ENCODE measurements around the gene SCAMP3. TPM values are rescaled to one million over a fixed set of nuclear protein-coding genes. Genes with fewer than 3 reads are reported as not detected.

Gene SCAMP3
- 100 to 1,000 TPM; 136 to 138 TPM for total RNA-seq

DNA sequence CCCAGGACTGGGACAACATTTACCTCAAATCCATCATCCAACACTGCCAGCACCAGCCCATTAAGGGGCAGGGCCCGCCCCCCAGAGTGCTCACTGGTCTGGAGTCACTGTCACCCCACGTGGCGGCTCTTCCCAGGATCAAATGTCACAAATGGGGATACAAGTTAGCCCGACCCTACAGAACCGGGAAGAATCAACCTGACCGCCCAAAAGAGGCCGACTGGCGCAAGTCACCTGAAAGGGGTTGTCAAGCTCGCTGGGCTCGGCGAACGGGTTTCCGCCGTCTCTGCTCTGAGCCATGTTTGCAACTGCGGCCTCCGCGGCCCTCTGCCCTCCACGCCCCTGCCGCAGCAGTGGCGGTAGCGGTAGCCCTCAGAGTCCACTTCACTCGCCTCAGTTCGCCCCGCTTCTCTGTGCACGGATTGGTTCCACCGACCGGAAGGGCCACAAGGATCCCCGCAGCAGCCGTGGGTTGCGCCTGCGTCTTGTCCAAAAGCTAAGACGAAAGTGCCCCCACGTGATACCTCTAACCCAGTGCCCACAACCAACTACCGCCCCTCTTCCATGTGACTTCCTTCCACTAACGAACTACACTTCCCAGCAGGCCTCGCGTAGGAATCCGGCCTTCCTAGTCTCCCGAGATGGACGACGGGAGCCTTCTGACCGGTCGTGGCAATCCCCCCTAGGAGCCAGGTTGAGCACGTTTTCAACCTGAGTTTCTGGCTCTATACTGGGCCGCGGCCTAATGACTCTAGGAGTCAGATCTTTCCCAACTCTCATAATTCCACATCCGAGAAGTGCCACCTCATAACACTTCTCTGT, at the start of gene SCAMP3:
Gene SCAMP3, minus strand, starts transcription at position 509 of the 822 bp plus-strand sequence. Its CDS starts 209 bp downstream, at position 300.
- ChIA-PET POLR2A (interaction anchor here (0.6 to 1.7 kb wide), 7 partner anchors 11 to 68 kb away, joined by 3 to 20 read pairs (median 4); partner anchors contain the start of gene CLK2), CTCF (interaction anchor here (1.8 to 4.4 kb wide), 3 partner anchors 11 to 62 kb away, joined by 6 to 51 read pairs (median 6); partner anchors contain the start of gene HCN3)

DNA sequence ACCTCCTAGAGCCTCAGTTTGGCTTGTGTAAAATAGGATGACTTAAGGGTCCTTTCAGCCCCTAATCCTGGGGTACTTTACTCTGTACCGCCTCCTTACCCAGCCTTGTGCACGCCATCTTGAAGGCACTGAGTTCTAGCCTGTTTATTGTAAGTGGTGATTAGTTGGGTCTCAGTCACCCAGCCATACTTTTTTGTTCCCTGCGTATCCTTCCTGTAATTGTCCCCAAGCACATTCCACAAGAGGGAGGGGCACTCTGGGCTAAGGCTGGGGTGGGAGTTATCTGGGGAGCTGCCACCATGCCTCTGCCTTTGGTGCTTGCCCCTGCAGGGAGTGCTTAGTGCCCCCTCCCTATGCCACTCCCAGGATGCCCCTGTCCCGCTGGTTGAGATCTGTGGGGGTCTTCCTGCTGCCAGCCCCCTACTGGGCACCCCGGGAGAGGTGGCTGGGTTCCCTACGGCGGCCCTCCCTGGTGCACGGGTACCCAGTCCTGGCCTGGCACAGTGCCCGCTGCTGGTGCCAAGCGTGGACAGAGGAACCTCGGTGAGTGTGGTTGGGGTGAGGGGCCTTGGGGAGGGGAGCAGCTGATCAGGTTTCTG, 47.4 kb upstream of the SCAMP3 start:
- ChIA-PET POLR2A (interaction anchor here (0.9 to 1.3 kb wide), 2 partner anchors 8 to 11 kb away, joined by 3 to 4 read pairs; partner anchors contain the start of genes PKLR and RUSC1), CTCF (interaction anchor here (0.6 to 1.6 kb wide), 2 partner anchors 36 to 59 kb away, joined by 3 to 6 read pairs; no protein-coding TSS in a partner anchor)

DNA sequence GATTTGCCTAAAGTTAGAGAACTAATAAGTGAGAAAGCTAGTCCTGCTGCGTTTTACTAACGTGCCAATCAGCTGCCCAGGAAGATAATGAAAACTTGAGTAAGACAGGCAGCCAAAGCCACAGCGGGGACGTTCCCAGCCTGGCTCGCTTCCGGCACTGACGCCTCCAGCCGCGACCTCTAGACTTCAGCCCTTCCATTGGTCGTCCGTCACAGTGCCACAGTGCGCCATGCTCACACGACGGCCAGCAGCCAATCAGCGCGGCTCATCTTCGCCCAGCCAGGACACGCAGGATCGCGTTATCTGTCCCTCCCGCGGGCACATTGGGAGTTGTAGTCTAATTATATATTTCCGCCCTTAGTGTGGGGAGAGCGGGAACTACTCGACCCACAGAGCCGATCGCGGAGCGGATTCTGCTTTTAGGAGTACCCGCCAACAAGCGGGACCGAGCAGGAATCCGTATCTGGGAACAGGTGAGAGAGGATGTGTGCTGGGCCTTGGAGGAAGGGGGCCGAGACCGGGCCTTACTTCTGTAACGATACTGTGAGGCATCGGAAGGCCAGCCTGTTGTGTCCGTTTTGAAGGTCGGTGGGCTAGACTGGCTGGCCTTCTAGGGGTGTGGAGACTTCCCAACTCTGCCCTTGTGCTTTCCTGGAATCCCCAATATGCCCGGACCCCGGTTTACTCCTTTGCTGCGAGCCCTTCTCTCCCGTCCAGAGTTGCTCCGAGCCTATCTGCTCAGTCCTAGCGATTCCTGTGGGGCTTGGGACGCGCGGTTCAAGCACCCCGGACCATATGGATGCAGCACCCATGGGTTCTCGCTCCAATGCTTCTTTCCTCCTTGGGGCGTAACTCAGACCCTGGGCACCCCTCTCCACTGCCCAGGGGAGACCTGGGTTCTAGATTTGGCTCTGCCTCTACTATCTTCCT, 46.6 kb upstream of the SCAMP3 start, which contains the start of gene FDPS:
Gene FDPS, plus strand, starts transcription at position 374 of the 930 bp plus-strand sequence. CDS start 924 bp downstream, outside the sequence.
- POLR2A ChIA-PET: interaction anchor here (0.6 to 1.8 kb wide), 5 partner anchors 14 to 254 kb away, joined by 3 to 6 read pairs (median 4); partner anchors contain the start of genes ASH1L and CLK2
- CTCF ChIA-PET: interaction anchor here (0.7 to 2.4 kb wide), 5 partner anchors 29 to 64 kb away, joined by 3 to 24 read pairs (median 3); no protein-coding TSS in a partner anchor

DNA sequence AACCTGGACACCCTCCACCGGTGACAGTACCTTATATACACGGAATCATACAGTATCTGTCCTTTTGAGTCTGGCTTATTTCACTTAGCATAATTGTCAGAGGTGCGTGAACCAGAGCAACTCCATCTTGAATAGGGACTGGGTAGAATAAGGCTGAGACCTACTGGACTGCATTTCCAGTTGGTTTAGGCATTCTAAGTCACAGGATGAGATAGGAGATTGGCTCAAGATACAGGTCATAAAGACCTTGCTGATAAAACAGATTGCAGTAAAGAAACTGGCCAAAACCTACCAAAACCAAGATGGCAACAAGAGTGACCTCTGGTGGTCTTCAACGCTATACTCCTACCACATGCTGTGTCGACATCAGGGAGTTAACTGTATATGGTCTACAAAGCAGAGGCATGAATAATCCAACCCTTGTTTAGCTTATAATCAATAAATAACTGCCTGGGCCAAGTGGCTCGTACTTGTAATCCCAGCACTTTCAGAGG, 45.1 kb upstream of the SCAMP3 start:
- ChIA-PET CTCF (interaction anchor here (0.7 to 2.4 kb wide), 7 partner anchors 17 to 100 kb away, joined by 3 to 24 read pairs (median 3); no protein-coding TSS in a partner anchor), POLR2A (interaction anchor here (0.7 to 1.8 kb wide), 4 partner anchors 13 to 267 kb away, joined by 3 to 6 read pairs (median 4); partner anchors contain the start of gene RUSC1)

DNA sequence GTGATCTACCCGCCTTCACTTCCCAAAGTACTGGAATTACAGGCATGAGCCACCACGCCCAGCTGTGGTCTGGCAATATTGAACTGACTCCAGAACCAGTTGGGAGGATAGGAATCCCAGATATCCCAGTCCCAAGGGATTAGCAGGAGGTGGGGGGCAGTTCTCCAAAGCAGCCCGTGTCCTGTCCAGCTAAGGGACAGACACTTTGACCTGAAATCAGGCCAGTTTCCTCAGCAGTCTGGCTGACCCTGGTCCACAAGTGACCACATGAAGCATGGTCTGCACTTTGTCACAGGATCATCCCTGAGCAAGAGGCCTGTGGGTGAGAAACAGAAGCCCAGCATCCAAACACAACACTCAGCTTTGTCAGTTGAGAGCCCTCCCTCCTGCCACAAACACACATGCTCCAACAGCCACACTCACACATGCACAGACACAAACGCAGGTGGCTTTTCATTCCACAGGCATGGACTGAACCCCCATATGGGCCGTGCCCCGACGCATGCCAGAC, 43.8 kb upstream of the SCAMP3 start:
- CTCF ChIA-PET: interaction anchor here (1.6 to 1.9 kb wide), 2 partner anchors 16 to 99 kb away, joined by 3 to 4 read pairs; no protein-coding TSS in a partner anchor
- POLR2A ChIA-PET: no interaction called here

DNA sequence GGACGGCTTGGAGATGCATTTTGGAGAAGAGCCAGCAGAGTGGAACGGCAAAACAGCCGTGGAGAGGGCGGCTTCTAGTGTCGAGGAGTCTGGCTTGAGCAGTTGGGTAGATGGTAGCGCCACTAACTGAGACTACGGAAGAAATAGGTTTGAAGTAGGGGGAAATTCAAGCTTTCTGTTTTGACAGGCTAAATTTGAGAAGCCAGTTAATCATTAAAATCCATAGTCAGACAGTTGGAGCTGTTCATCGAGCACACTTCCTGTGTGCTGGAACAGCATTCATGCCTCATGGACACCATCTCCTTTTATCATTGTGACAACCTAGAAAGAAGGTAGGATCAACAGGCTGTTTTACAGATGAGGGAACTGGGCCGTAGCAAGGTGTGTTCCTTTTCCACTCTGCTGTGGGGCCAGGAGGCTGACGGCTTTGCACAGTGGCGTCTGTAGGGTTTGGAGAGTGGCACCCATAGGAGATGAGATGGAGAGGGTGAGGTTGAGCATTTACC, 42.5 kb upstream of the SCAMP3 start:
- CTCF ChIA-PET: interaction anchor here (1.1 to 1.9 kb wide), 3 partner anchors 17 to 98 kb away, joined by 3 to 5 read pairs (median 4); no protein-coding TSS in a partner anchor
- POLR2A ChIA-PET: no interaction called here

DNA sequence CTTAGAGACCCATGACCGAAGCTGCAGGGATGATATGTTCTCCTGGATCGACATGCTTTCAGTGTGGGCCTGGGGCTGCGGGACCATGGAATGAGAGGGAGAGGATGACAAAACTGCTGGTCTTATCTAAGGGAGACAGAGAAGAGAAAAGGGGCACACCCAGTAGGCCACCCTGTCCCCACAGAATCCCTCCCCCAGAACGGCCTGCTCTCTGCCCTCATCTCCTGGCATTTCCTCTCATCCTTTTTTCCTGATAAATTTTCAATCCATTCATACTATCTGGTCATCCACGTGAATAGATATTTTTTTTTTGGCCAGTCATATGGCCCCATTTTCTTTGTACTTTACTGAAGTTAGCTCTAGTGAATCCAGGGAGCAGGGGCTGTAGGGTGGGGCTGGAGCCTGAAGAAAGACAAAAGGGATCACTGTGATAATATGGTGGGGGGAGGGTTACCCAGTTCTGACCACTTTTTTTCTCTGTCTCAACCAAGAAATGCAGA, 39.2 kb upstream of the SCAMP3 start, which contains the start of gene PKLR:
Gene PKLR, minus strand, starts transcription at position 97 of the 500 bp plus-strand sequence. Its CDS starts 43 bp downstream, at position 54.
- CTCF ChIA-PET: interaction anchor here (1.1 to 2.2 kb wide), 3 partner anchors 22 to 51 kb away, joined by 3 to 5 read pairs (median 5); no protein-coding TSS in a partner anchor
- POLR2A ChIA-PET: interaction anchor here (1.0 kb wide), 1 partner anchor 9 kb away, joined by 3 read pairs; no protein-coding TSS in a partner anchor

DNA sequence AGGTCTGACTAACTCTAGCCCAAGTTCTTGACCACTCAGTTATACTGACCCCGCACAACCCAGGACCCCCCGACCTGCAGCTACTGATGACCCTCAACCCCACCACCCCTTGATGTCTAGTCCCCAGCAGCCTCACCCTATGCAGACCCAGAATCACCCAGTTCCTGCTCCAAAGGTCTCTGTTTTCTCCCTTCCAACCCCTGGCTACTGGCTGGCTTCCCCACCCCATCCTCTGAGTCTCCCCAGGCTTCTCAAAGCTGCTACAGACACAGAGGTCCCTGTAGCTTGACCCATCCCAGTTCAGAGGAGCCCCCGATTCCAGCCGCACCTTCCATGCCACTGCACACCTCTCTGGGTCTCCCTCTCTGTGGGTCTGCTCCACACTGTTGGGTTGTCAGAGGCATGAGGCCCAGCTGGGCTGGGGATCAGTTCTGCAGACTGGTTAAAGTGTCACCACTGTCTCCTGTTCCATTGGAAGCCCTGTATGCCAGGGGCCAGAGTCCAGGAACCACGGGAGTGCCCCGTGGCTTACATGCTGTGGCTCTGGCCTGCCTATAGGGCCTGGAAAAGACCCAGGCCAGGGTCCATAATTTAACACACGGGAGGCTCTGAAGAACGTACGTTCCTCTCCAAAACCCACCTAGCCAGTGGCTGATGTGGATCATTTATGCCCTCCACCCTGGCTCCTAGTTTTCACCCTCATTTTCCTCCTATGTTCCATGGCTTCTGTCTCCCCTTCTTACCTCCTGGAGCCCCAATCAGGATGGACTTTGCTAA, 38.6 kb upstream of the SCAMP3 start:
- CTCF ChIA-PET: interaction anchor here (1.7 to 2.2 kb wide), 2 partner anchors 23 to 50 kb away, joined by 5 read pairs; no protein-coding TSS in a partner anchor
- POLR2A ChIA-PET: interaction anchor here (1.0 kb wide), 1 partner anchor 9 kb away, joined by 3 read pairs; no protein-coding TSS in a partner anchor

DNA sequence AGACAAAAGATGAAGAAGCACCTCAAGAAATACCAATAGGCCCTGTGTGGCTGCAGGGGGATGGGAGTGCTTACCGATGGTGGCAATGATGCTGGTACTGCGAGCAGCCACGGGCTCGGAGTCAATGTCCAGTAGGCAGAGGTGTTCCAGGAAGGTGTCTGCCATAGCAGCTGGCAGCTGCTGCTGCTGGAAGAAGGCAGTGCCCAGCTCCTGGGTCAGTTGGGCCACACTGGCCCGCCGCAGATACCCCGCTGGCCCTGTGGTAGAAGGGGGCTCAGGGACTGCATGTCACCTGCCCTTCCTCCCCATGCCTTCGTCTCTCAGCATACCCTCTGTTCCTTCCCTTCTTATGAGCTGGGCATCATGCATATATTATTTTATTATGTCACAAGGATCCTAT, 37.9 kb upstream of the SCAMP3 start:
- CTCF ChIA-PET: interaction anchor here (0.7 to 2.2 kb wide), 4 partner anchors 23 to 604 kb away, joined by 4 to 5 read pairs (median 5); no protein-coding TSS in a partner anchor
- POLR2A ChIA-PET: interaction anchor here (0.6 kb wide), 1 partner anchor 122 kb away, joined by 3 read pairs; no protein-coding TSS in a partner anchor

DNA sequence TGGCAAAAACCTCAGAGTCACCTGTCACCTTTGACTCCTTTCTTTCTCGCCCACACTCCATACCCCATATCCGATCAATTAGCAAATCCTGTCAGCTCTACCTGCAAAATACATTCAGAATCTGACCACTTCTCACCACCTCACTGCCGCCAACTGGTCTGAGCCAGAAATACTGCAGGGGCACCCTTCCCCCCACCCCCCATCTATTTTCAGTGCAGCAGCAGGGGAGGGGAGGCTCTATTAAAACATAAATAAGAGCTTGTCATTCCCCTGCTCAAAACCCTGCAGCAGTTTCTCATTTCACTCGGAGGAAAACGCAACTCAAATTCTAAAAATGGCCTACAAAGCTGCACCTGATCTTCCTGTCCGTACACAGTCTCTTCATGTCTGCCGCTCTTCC, 35.2 kb upstream of the SCAMP3 start:
- ChIA-PET POLR2A (no interaction called here), CTCF (interaction anchor here (1.5 kb wide), 1 partner anchor 47 kb away, joined by 5 read pairs; no protein-coding TSS in a partner anchor)

DNA sequence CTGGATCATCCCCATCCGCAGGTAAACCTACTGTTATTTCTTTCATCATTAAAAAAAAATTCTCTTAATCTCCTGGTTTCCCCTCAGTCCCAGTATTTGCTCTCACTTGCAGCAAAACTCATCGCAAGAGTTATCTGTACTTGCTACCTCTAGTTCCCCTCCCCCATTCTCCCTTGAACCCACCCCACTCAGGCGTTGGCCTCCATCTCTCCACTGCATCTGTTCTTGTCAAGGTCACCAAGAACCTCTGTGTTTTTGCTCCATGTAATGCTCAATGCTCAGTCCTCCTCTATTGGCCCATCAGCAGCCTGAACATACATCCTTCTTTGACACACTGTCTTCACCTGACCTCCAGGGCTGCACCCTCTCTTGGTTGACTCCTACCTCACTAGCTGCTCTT, 34.5 kb upstream of the SCAMP3 start:
- POLR2A ChIA-PET: no interaction called here
- CTCF ChIA-PET: interaction anchor here (1.5 kb wide), 1 partner anchor 46 kb away, joined by 5 read pairs; no protein-coding TSS in a partner anchor

DNA sequence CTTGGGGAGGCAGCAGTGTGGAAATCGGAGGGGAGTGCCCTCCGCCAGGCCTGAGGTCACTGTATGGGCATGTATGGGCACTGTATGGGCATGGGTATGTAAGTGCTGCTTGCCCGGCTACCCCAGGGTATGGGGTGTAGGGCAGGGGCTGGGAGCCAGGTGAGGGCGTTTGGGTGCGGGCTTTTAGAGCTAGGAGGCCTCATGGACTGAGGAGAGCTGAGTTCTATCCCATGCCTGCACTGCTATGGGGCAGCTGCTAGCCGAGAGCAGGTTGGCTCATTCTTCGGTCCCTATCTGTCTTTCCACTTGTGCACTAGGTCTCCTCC, 33.7 kb upstream of the SCAMP3 start:
- ChIA-PET CTCF (interaction anchor here (1.6 kb wide), 1 partner anchor 45 kb away, joined by 4 read pairs; no protein-coding TSS in a partner anchor), POLR2A (no interaction called here)

DNA sequence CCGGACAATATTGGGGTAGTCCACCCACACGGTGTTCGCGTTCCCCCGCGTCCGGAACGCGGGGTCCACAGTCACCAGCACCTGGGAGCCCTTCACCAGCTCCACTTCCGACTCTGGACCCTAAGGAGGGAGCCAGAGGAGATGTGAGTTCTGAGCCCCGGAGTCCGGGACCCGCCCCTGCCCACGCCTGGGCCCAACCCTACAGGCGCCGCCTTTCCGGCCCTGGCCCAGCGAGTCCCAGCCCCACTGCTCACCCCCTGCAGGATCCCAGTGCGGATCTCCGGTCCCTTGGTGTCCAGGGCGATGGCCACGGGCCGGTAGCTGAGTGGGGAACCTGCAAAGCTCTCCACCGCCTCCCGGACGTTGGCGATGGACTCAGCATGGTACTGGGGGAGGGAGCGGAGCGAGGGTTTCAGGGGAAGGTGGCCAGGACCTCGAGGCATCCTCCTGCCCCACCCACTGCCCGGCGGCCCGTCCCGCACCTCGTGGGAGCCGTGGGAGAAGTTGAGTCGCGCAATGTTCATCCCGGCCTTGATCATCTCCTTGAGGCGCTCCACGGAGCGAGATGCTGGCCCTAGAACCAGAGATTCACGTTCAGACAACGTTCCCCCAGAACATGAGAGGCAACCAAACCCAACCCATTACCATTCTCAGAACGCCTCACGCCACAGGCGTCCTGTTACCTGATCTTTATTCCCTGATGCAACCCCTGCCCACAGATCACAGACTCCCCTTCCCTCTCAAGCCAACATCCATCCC, 33.2 kb upstream of the SCAMP3 start:
- ChIA-PET CTCF (interaction anchor here (1.6 kb wide), 1 partner anchor 45 kb away, joined by 4 read pairs; no protein-coding TSS in a partner anchor), POLR2A (no interaction called here)

DNA sequence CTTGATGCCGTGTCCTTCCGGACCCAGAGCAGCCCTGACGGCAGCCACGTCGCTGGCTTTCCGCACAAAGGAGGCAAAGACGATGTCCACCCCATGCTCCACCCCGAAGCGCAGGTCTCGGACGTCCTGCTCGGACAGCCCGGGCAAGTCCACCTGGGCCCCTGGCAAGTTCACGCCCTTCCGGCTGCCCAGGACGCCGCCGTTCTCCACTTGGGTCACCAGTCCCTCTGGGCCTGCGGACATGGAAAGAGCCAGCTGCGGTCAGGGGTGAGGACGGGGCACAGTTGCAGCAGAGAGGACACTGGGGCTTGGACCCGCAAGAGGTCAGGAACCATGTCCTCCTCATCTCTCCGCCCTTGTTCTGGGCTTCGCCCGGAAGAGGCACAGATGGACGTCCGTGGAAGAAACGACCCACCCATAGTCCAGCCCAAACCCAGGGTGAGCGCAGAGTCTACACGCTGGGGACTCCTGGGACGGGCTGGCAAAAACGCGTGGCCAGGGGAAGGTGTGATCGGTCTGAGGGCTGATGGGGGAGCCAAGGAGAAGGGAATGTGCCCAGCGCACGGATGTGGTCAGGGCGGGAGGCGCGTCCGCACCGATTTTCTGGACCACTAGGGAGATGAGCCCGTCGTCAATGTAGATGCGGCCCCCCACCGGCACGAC, 32.5 kb upstream of the SCAMP3 start:
- POLR2A ChIA-PET: no interaction called here
- CTCF ChIA-PET: interaction anchor here (1.6 kb wide), 1 partner anchor 44 kb away, joined by 4 read pairs; no protein-coding TSS in a partner anchor

DNA sequence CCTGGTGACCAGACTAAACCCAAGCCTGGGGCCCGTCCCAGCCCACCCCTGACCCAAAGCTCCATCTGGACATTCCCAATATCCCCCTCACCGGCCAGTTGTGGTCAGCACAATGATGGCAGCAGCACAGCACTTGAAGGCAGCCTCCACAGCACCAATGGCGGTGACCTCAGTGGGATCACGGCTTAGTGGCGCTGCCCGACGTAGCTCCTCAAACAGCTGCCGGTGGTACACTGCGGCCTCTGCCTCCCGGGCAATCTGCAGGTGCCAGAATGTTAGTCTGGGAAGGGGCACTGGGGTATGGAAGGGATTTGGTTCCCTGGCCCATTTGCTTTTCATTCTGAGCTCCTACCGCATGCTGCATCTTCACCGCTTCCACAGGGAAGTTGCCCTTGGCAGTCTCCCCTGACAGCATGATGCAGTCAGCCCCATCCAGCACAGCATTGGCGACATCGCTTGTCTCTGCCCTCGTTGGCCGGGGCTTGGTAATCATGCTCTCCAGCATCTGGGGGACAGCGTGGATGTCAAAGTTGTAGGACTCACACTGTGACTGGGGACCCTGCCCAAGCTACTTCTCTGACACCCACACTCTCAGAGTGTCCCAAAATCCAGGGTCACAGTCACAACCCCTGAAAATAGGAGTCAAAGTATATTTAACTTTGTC, 31.1 kb upstream of the SCAMP3 start:
- ChIA-PET CTCF (no interaction called here), POLR2A (no interaction called here)
